NK-92 (cell line): ENCODE measurements around the gene KNOP1.

Source experiments
- DNase-seq: peaks from one replicate; lab custom pipeline; 2025; ENCODE audit not compliant: unreplicated experiment; lab: John Stamatoyannopoulos, UW

KNOP1 gene

GRCh38 chr16:19717741-19718623, at the start of gene KNOP1, which contains the start of gene IQCK:
TSS of gene KNOP1 (minus strand) at chr16:19718227. CDS start at chr16:19715035, 3,192 bp downstream.
TSS of gene IQCK (plus strand) at chr16:19718271. CDS start at chr16:19718307, 36 bp downstream.
- DNase-seq = no peak

DNA sequence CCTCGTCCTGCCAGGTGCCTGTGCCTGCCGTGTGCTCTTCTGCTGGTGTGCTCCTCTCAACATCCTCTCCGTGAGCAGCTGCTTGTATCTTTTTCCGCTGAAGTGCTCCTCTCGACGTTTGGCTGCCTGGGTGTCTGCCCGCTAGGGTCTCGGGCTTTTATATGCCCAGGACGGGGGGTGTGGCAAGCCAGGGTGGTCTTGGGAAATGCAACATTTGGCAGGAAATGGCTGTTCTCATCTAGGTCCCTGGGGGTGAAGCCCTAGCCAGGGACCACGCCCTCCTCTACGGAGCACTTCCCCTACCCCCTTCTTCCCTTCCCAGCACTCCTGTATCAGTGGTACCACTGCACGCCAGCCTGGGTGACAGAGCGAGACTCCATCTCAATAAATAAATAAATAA, 49.5 kb upstream of the KNOP1 start:
- DNase-seq = no peak

- DNase-seq = no peak
Measured at GRCh38 chr16:19766988-19767387, 49.0 kb upstream of the KNOP1 start.

DNA sequence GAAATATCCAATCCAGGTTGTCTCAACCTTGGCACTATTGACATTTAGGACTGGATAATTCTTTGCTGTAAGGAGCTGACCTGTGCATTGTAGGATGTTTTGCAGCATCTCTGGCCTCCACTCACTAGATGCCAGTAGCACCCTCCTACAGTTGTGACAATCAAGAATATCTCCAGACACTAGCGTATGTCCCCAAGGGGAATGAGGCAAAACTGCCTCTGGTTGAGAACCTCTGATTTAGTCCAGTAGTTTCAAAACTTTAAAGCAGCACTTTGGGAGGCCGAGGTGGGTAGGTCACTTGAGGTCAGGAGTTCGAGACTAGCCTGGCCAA, 48.5 kb upstream of the KNOP1 start:
- DNase-seq = no peak

DNA sequence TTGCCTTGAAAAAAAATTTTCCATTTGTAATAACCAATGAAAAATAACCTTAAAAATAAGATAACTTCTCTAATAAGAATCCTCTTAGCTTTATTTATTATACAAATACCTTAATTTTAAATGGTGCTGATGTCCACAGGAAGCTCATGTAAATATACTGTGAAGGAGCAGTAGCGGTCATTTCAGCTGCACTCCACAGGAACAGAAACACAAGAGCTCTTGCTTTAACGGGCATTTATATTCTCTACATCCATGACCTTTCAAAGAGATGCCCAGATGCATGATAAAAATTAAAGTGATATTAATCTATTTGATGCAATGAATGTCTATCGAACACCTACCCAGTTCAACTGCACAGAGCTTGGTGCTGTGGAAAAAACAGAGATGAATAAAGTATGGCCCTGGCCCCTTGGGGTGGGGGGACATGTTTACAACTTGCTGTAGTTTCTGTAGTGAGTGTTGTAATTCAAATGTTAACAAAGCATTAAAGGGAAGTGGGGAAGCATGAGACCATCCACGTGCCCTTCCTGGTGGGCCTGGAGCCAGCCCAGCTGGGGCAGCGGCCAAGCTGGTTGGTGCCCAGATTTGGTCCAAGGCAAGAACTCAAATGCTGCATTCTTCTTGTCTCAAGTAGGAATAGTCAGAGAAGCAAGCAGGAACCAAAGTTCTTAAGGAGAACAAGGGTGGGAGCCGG, 48.0 kb upstream of the KNOP1 start:
- DNase-seq = no peak

- DNase-seq = no peak
Measured at GRCh38 chr16:19760356-19761060, 42.5 kb upstream of the KNOP1 start.

DNA sequence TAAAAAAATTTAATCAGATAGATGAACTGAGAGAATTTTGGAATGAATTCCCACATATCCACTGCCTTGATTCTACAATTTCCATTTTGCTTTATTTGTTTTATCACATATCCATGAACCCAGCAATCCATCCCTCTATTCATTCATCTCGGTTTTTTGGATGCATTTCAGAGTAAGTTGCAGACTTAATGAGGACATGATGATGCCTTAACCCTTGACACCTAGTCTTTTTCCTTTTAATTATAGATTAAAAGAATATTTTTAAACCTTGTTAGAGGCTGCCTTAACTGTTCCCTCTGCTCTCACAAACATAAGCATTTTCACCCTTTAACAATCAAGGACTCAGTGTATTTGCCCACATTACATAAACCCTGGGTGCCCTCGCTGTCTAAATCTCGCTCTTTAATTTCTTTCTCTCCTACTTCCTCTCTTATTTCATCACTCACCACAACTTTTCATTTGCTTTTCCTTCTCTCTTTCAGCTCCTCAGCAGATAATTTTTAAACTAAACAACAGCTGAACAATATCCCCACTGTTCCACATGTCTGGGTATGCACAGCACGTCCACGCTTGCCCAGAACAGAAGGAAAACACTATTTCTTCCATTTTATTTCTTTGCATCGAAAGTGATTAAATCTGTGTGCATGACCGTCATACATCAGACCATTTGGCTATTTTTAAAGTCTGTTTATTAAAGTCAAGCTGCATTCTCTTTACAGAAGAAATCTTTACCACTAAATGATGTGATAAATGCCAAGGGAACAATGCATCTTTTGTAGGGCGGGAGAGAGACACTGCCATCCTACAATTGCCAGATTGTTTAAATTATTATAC, 40.0 kb upstream of the KNOP1 start:
- no peak for DNase-seq

DNA sequence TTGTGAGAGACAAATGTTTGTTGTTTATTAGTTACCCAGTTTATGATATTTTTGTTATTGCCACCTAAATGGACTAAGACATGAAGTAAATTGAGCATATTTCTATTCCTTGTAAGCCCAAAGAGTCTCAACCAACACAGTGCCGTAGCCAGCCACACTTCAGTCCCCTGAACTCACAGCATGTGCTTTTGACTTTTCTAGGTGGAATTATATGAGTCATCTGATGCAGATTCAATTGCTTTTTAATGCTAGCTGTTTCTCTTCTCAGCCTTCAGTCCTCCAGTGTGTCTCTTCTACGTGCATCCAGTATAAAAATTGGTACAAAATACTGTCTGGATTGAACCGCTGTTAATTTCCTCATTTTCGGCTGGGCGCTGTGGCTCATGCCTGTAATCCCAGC, 39.0 kb upstream of the KNOP1 start:
- no peak for DNase-seq

GRCh38 chr16:19755268-19755667, 37.2 kb upstream of the KNOP1 start:
- DNase-seq = no peak

DNA sequence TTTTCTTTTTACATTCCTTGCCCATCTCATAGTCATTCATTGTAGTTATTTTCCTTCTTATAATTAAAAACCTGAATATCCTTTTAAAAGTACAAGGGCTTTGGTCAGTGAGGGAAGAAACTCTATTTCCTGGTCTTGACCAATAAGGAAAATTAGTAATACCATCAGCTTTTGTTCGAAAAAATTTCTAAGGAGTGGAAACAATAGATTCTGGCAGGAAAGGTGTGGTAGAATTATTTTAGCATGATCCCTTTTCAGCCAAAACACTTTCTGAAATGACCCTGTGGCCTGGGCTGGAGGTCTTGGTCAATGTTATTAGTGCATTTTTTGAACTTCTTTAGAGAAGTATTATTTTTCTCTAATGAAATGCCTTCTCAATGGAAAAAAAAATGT, 36.6 kb upstream of the KNOP1 start:
- no peak for DNase-seq

DNA sequence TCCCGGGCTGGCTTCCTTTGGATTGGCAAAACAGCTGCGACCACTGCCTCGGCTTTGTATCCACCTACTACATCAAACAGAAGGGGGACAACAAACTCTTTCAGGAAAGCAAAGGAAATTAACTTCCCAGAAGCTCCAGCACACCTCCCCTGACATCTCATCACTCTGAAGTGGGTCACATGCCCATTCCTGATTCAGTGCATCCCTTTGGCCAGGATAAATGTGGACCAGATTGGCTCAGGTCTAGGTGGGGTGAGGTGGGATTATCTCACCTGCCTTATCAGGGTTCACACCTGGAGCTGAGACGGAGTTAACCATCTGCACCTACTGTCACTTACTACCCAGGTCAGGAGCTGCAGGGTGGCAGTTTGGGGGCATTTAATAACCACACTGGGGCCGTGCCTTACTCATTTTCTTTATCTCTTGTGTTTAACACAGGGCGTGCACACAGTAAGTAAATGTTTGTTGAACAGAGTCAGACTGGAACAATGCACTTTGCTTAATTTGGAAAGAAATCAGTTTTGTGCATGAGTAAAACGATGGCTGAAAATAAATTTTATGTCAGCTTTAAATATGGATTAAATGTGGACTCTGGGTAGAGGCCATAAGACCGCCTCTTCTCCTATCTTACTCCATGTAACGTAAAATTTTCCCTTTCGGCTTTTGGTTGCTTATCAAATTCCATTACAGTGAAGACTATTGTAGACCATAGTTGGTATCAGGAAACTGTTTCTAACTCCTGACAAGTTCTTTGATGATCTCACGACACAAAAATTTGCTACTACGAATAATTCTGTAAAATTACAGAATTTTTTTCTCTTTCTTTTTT, 36.0 kb upstream of the KNOP1 start:
- no peak for DNase-seq

- DNase-seq = no peak
Measured at GRCh38 chr16:19751478-19752385, 33.7 kb upstream of the KNOP1 start.

- DNase-seq = no peak
Measured at GRCh38 chr16:19749571-19750080, 31.6 kb upstream of the KNOP1 start.

DNA sequence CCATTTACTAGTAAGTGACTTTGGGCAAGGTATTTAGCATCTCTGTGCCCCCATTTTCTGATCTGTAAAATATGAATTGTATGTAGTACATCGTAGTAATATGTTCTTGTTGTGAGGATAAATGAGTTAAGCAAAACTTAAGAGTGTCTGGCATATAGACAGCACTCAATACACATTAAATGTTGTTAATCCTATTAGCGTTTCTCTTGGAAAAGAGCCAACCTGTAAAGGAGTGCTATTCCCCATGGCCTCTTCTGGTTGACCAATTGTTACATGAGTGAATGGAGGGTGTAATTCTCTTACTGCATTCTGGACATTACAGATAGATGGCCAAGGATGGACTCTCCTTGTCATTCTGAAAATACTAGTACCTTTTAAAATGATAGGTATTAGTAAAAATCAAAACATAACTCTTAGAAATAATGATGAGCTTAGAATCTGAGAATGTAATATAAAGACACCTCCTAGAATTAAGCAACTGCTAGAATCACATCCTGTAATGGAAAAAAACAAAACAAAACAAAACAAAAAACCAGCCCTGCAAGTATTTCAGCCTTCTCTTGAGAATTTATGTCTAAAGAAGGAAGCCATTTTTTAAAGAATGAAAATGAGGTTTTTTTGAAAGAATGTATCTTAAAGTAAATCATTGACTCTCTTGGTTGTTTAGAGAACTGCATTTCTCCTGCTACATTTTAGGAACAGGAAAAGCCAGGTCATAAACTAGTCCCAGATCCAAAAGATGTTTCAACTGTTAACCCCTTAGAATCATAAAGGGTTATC, 30.6 kb upstream of the KNOP1 start:
- no peak for DNase-seq

DNA sequence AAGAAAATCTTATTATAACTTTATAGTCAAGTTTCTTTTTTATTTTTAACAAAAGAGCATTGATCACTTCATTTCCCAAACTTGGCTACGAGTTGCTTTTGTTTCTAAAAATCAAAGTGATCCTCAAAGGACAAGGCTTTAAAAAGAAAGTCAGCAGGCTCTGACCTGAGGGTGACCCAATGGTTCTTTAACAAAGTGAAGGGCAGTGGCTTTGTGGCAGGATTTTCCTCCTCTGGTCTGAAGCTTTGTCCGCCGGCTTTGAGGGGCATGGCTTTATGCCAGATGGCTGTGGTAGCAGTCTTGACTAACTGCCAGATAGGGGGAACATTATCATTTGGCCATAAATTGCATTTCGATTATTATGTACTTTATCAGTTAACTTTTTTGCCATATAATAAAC, 28.5 kb upstream of the KNOP1 start:
- no peak for DNase-seq

- no peak for DNase-seq
Measured at GRCh38 chr16:19745286-19746010, 27.4 kb upstream of the KNOP1 start.

DNA sequence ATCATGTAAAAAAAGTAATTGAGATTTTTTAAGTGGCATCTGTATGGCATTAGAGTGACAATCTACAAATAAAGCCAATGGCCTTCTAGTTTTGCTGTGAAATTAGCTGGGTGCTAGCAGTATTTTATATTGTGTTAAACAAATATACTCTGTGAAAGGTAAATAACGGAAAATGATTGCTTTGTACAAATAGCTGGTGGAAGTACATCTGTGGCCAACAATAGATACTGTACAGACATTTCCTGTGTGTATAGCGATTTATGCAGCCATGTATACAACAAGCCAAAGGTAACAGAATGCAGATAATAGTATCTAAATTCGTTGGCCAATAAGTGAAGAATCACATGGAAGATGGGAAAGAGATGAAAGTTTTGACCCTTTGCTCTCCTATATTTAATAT, 26.6 kb upstream of the KNOP1 start:
- no peak for DNase-seq

- DNase-seq = no peak
Measured at GRCh38 chr16:19743816-19744159, 25.8 kb upstream of the KNOP1 start.
